PC-3 (cell line): Measurements from ENCODE around the gene MTCL1. TPM values are rescaled to one million over a fixed set of nuclear protein-coding genes. Genes with fewer than 3 reads are reported as not detected.

Experiments
- ATAC-seq: fragments of 200-7000 bp; cut with Tn5 transposase; 2 replicates; pipeline ENCODE4 v1.9.1; 2020; ENCODE audit warnings: mild to moderate bottlenecking, moderate library complexity
- BruUV-seq: library from RNA; stranded (reverse); fragments of 400-500 nt; replicated peaks from 2 replicates; lab custom pipeline; 2021; lab: Mats Ljungman, UMichigan
- CTCF ChIA-PET: fragments of 300-600 bp; sonication (Branson Sonifier 250); formaldehyde crosslinking; loops from one replicate; lab custom pipeline; 2022; ENCODE audit warnings: antibody characterized with exemption; lab: Charles Lee
- POLR2A ChIA-PET: fragments of 300-600 bp; sonication (Branson Sonifier 250); formaldehyde crosslinking; loops from one replicate; lab custom pipeline; 2022; ENCODE audit warnings: antibody characterized with exemption; ENCODE audit not compliant: unreplicated experiment; lab: Charles Lee
- DNase-seq: peaks from one replicate; pipeline ENCODE4 v3.0.0-alpha.2; 2015
- H2AFZ ChIP-seq: fragments of 300-600 bp; sonication (generic); 2 replicates; pipeline ENCODE4 v1.6.0; 2016; ENCODE audit warnings: antibody characterized with exemption, low read length
- H3F3A ChIP-seq: fragments of 300-600 bp; sonication (generic); one replicate; pipeline ENCODE4 v1.6.0; 2017; ENCODE audit warnings: antibody characterized with exemption, low read length, control low read depth, mild to moderate bottlenecking; ENCODE audit not compliant: unreplicated experiment
- H3K27ac ChIP-seq: fragments of 300-600 bp; sonication (generic); 2 replicates; pipeline ENCODE4 v1.5.1; 2016; ENCODE audit warnings: mild to moderate bottlenecking, low read length
- H3K27me3 ChIP-seq: fragments of 300-600 bp; sonication (generic); 2 replicates; pipeline ENCODE4 v1.6.1; 2016; ENCODE audit warnings: low read length, mixed read lengths
- H3K36me3 ChIP-seq: fragments of 300-600 bp; sonication (generic); 2 replicates; pipeline ENCODE4 v1.6.1; 2016; ENCODE audit warnings: low read depth, mixed run types, low read length, mixed read lengths
- H3K4me1 ChIP-seq: fragments of 300-600 bp; sonication (generic); 2 replicates; pipeline ENCODE4 v1.5.1; 2016; ENCODE audit warnings: low read length; ENCODE audit not compliant: insufficient read depth
- H3K4me2 ChIP-seq: fragments of 300-600 bp; sonication (generic); 2 replicates; pipeline ENCODE4 v1.6.0; 2016; ENCODE audit warnings: low read length
- H3K4me3 ChIP-seq: fragments of 300-600 bp; sonication (generic); 2 replicates; pipeline ENCODE4 v1.5.1; 2016; ENCODE audit warnings: mild to moderate bottlenecking, low read length, mixed read lengths
- H3K79me2 ChIP-seq: fragments of 300-600 bp; sonication (generic); 2 replicates; pipeline ENCODE4 v1.6.1; 2017; ENCODE audit warnings: low read length, mixed read lengths
- H3K9ac ChIP-seq: fragments of 300-600 bp; sonication (generic); 2 replicates; pipeline ENCODE4 v1.6.0; 2016; ENCODE audit warnings: mild to moderate bottlenecking, low read length
- H3K9me2 ChIP-seq: fragments of 300-600 bp; sonication (generic); replicated peaks from 2 replicates; pipeline ENCODE4 v1.6.1; 2016; ENCODE audit warnings: mixed run types, low read length, mixed read lengths
- H3K9me3 ChIP-seq: fragments of 300-600 bp; sonication (generic); 2 replicates; pipeline ENCODE4 v1.6.1; 2016; ENCODE audit warnings: low read length, mixed read lengths
- H4K20me1 ChIP-seq: fragments of 300-600 bp; sonication (generic); 2 replicates; pipeline ENCODE4 v1.6.1; 2016; ENCODE audit warnings: low read length, mixed read lengths
- CTCF ChIP-seq: fragments of 300-600 bp; sonication (generic); conservative IDR thresholded peaks from 2 replicates; pipeline ENCODE4 v1.5.1; 2017; ENCODE audit warnings: antibody characterized with exemption, low read depth, mild to moderate bottlenecking, low read length
- EZH2 ChIP-seq: fragments of 300-600 bp; sonication (generic); IDR thresholded peaks from one replicate; pipeline ENCODE4 v1.6.1; 2017; ENCODE audit warnings: antibody characterized with exemption, mild to moderate bottlenecking, low read length; ENCODE audit not compliant: unreplicated experiment
- EZH2phosphoT487 ChIP-seq: fragments of 300-600 bp; sonication (generic); IDR thresholded peaks from 2 replicates; pipeline ENCODE4 v1.6.1; 2018; ENCODE audit warnings: mild to moderate bottlenecking, antibody characterized with exemption, low read length, borderline replicate concordance
- intact Hi-C: fragments of 100-400 bp; cut with micrococcal nuclease; formaldehyde crosslinking; loops from 2 replicates; pipeline ENCODE4 v1.9.0; 2023
- total RNA-seq: library from RNA; depleted of rRNA; stranded (reverse); fragments of >200 nt; gene quantifications from 2 replicates; pipeline ENCODE4 v1.2.3, GENCODE V29; 2014

MTCL1 gene
- total RNA-seq, 1 experiment from 2014 or later: 33.1 TPM

GRCh38 chr18:8718401-8718913 lies 13.1 kb downstream of the MTCL1 start:
- no peak for ATAC-seq
- Histone ChIP-seq H3K4me1 (peaks cover 8% of the 10 kb centered on the region; the same call in 1 of the 2 replicates), H3K4me3 (no peak overlapping the region), H3K27ac (no peak overlapping the region), H4K20me1 (no peaks in the 10 kb centered on the region), H3K9me2 (no peaks in the 10 kb centered on the region), H2AFZ (no peak overlapping the region), H3K79me2 (peaks cover 68% of the 10 kb centered on the region), H3K4me2 (no peak overlapping the region), H3K9ac (no peak overlapping the region), H3K9me3 (no peaks in the 10 kb centered on the region), H3F3A (no peaks in the 10 kb centered on the region), H3K36me3 (peaks cover 18% of the 10 kb centered on the region), H3K27me3 (no peaks in the 10 kb centered on the region)
- no peak for TF ChIP-seq EZH2
- no peak for TF ChIP-seq CTCF
- intact Hi-C loops: no loop called here
- BruUV-seq: no TSS peak
- ChIA-PET CTCF (no interaction called here), POLR2A (no interaction called here)
- no peak for DNase-seq

GRCh38 chr18:8719192-8719591 lies 13.8 kb downstream of the MTCL1 start:
- BruUV-seq: no TSS peak
- H3K9me2 ChIP-seq: no peaks in the 10 kb centered on the region
- H3K27ac ChIP-seq: no peak overlapping the region
- H3K9ac ChIP-seq: no peak overlapping the region
- ATAC-seq (no peak), DNase-seq (no peak)
- H2AFZ ChIP-seq: no peak overlapping the region
- no peak overlapping the region for H3K4me2 ChIP-seq
- no peak overlapping the region for H3K4me3 ChIP-seq
- CTCF ChIA-PET: no interaction called here
- H3K27me3 ChIP-seq: no peaks in the 10 kb centered on the region
- intact Hi-C loops: no loop called here
- POLR2A ChIA-PET: no interaction called here
- TF ChIP-seq EZH2: no peak
- TF ChIP-seq EZH2phosphoT487: no peak
- TF ChIP-seq CTCF: no peak
- H3K36me3 ChIP-seq: peaks cover 14% of the 10 kb centered on the region
- no peaks in the 10 kb centered on the region for H3K9me3 ChIP-seq
- no peaks in the 10 kb centered on the region for H4K20me1 ChIP-seq
- H3K79me2 ChIP-seq: peaks cover 64% of the 10 kb centered on the region
- H3F3A ChIP-seq: no peaks in the 10 kb centered on the region
- peaks cover 8% of the 10 kb centered on the region; the same call in 1 of the 2 replicates for H3K4me1 ChIP-seq

- no peaks in the 10 kb centered on the region for H3K9me2 ChIP-seq
- H3K9ac ChIP-seq: no peak overlapping the region
- H4K20me1 ChIP-seq: no peaks in the 10 kb centered on the region
- H3K4me2 ChIP-seq: no peak overlapping the region
- no peaks in the 10 kb centered on the region for H3K27me3 ChIP-seq
- no peak overlapping the region for H3K4me3 ChIP-seq
- no peaks in the 10 kb centered on the region for H3F3A ChIP-seq
- POLR2A ChIA-PET: no interaction called here
- H3K4me1 ChIP-seq: peaks cover 8% of the 10 kb centered on the region; the same call in 1 of the 2 replicates
- H3K36me3 ChIP-seq: peaks cover 14% of the 10 kb centered on the region; the same call in 1 of the 2 replicates
- no peak overlapping the region for H2AFZ ChIP-seq
- no peaks in the 10 kb centered on the region for H3K9me3 ChIP-seq
- no peak overlapping the region for H3K27ac ChIP-seq
- no peak for DNase-seq
- TF ChIP-seq CTCF (no peak), EZH2phosphoT487 (no peak), EZH2 (no peak)
- no TSS peak for BruUV-seq
- ATAC-seq: no peak
- CTCF ChIA-PET: no interaction called here
- intact Hi-C loops: no loop called here
- peaks cover 58% of the 10 kb centered on the region for H3K79me2 ChIP-seq
Observed at GRCh38 chr18:8720141-8720540, 14.8 kb downstream of the MTCL1 start.
